Uterus (tissue), 4 donors: ENCODE measurements around the gene ELAPOR1. TPM values are rescaled to one million over a fixed set of nuclear protein-coding genes. Genes with fewer than 3 reads are reported as not detected.

Experiments used
- DNase-seq, 2 donors: peaks; one replicate each; pipeline ENCODE4 v3.0.0-alpha.2; 2019 to 2020
- H3K27ac ChIP-seq, 2 donors: fragments of 200-600 bp; sonication (generic); 1 replicate in 1 of 2; 2 replicates in 1 of 2; pipeline ENCODE4 v1.5.1; 2016 to 2018
- H3K27me3 ChIP-seq, 2 donors: fragments of 200-600 bp; sonication (generic); one replicate each; pipeline ENCODE4 v1.5.1; 2018 to 2019; ENCODE audit warnings: control low read depth in 1 of 2
- H3K36me3 ChIP-seq, 2 donors: fragments of 200-600 bp; sonication (generic); one replicate each; pipeline ENCODE4 v1.5.1; 2019; ENCODE audit warnings: control low read depth in 1 of 2
- H3K4me1 ChIP-seq, 2 donors: fragments of 200-600 bp; sonication (generic); one replicate each; pipeline ENCODE4 v1.5.1; 2018 to 2019; ENCODE audit warnings: control low read depth in 1 of 2
- H3K4me3 ChIP-seq, 2 donors: fragments of 200-600 bp; sonication (generic); 1 replicate in 1 of 2; 2 replicates in 1 of 2; pipeline ENCODE4 v1.5.1; 2018 to 2019; ENCODE audit warnings: mild to moderate bottlenecking in 1 of 2
- H3K9me3 ChIP-seq, 2 donors: fragments of 200-600 bp; sonication (generic); one replicate each; pipeline ENCODE4 v1.5.1; 2019; ENCODE audit warnings: control low read depth in 1 of 2
- POLR2A ChIP-seq, 2 donors: fragments of 450-650 bp; IDR thresholded peaks; one replicate each; pipeline ENCODE4 v1.6.1; 2016; ENCODE audit warnings: antibody characterized with exemption in 2 of 2, mild to moderate bottlenecking in 1 of 2, moderate library complexity in 1 of 2
- intact Hi-C: fragments of 100-400 bp; cut with DNase I; formaldehyde crosslinking; loops from one replicate; pipeline ENCODE4 v1.15.1; 2023; ENCODE audit warnings: low total_unique reads
- total RNA-seq, 4 donors: library from RNA; depleted of rRNA in 3 of 4; stranded (reverse); fragments of >200 nt in 3 of 4; gene quantifications; one replicate each; pipeline versions ENCODE4 v1.1.0 to v1.2.4, GENCODE V29; 2014 to 2023
- TF ChIP-seq, protein P1 (sequence below), 4 experiments: fragments of 200-600 bp in 2 of 4; fragments of 450-650 bp in 2 of 4; sonication (generic) in 2 of 4; IDR thresholded peaks; one replicate each; pipeline ENCODE4 v1.5.1; 2016 to 2019; ENCODE audit warnings: antibody characterized with exemption in 4 of 4, mild to moderate bottlenecking in 2 of 4, moderate library complexity in 1 of 4
- donor health status: DM: yes; HTN: yes; CAD: no.

Gene ELAPOR1
- total RNA-seq, 4 donors from 2014 or later, result 0.29 to 51.2 (median 2.8) TPM

DNA sequence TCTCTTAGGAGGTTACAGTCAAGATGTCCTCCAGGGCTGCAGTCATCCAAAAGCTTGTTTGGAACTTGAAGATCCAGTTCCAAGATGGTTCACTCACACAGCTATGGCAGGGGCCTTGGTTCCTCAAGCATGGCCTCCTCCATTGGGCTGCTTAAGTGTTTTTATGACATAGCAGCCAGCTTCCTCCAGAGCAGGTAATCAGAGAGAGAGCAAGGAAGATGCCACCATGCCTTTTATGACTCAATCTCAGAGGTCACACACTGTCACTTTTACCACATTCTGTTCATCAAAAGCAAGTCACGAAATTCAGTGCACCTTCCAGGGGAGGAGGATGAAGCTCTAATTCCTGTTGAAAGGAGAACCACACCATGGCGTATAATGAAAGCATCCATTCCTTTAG is 17.1 kb downstream of the ELAPOR1 start:
- Histone ChIP-seq H3K36me3 (no peaks in the 10 kb centered on the region), H3K4me3 (no peak overlapping the region), H3K9me3 (no peaks in the 10 kb centered on the region), H3K27ac (no peak overlapping the region), H3K4me1 (no peaks in the 10 kb centered on the region), H3K27me3 (no peaks in the 10 kb centered on the region)
- TF ChIP-seq, protein P1, sequence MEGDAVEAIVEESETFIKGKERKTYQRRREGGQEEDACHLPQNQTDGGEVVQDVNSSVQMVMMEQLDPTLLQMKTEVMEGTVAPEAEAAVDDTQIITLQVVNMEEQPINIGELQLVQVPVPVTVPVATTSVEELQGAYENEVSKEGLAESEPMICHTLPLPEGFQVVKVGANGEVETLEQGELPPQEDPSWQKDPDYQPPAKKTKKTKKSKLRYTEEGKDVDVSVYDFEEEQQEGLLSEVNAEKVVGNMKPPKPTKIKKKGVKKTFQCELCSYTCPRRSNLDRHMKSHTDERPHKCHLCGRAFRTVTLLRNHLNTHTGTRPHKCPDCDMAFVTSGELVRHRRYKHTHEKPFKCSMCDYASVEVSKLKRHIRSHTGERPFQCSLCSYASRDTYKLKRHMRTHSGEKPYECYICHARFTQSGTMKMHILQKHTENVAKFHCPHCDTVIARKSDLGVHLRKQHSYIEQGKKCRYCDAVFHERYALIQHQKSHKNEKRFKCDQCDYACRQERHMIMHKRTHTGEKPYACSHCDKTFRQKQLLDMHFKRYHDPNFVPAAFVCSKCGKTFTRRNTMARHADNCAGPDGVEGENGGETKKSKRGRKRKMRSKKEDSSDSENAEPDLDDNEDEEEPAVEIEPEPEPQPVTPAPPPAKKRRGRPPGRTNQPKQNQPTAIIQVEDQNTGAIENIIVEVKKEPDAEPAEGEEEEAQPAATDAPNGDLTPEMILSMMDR (IDR thresholded peaks at IDR 0.05), result no peak
- TF ChIP-seq POLR2A (IDR thresholded peaks at IDR 0.05), result no peak
- DNase-seq, result no peak
- intact Hi-C loops, result no loop called here

DNA sequence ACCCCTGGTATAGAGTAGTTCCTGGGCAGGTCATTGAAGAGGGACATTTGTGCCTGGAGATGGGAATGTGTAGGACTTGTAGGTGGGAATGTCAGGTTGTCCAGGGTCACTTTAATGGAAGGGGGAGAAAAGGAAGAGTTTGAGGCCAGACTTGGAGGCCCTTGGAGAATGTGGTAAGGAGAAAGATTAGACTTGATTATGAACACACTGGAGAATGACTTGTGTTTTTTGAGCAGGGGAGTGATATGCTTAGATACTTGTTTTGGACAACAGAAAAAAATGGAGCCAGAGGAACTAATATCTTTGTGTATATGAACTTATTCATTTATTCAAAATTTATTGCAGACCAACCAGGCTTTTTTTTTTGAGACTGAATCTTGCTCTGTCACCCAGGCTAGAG is 17.9 kb downstream of the ELAPOR1 start:
- intact Hi-C loops, result no loop called here
- DNase-seq, result no peak
- Histone ChIP-seq H3K27ac (no peak overlapping the region), H3K27me3 (no peaks in the 10 kb centered on the region), H3K4me1 (no peaks in the 10 kb centered on the region), H3K36me3 (no peaks in the 10 kb centered on the region), H3K9me3 (no peaks in the 10 kb centered on the region), H3K4me3 (no peak overlapping the region)
- TF ChIP-seq, protein P1 (IDR thresholded peaks at IDR 0.05), result no peak
- TF ChIP-seq POLR2A (IDR thresholded peaks at IDR 0.05), result no peak

DNA sequence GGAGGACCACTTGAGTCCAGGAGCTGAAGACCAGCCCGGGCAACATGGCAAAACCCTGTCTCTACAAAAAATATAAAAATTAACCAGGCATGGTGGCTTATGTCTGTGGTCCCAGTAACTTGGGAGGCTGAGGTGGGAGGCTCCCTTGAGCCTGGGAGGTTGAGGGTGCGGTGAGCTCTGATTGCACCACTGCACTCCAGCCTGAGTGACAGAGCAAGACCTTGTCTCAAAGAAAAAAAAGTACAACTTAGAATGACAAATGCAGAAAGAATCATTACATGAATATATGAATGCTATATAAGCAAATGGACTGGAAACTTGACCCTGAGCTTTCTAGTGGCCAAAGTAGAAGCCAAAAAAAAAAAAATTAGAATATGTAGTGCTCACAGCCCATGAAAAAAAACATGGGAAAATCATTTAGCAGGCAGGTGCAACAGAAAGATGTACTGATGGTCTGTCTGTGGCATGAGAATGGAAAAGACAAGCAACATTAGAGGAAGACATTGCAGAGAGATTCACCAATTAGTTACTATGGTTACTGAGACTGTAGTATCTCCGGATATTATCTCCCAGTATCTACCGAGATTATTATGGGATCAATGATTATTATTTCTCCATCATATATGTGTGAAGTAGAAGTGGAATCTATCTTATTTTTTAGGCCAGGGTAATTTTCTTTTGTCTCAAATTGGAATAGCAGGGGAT is 19.2 kb downstream of the ELAPOR1 start:
- DNase-seq, result no peak
- H3K27me3 ChIP-seq, result no peaks in the 10 kb centered on the region
- no peaks in the 10 kb centered on the region for H3K4me1 ChIP-seq
- H3K36me3 ChIP-seq, result no peaks in the 10 kb centered on the region
- H3K9me3 ChIP-seq, result no peaks in the 10 kb centered on the region
- no peak overlapping the region for H3K4me3 ChIP-seq
- no peak overlapping the region for H3K27ac ChIP-seq
- intact Hi-C loops, result no loop called here
- TF ChIP-seq, protein P1 (IDR thresholded peaks at IDR 0.05), result no peak
- no peak for TF ChIP-seq POLR2A (IDR thresholded peaks at IDR 0.05)

DNA sequence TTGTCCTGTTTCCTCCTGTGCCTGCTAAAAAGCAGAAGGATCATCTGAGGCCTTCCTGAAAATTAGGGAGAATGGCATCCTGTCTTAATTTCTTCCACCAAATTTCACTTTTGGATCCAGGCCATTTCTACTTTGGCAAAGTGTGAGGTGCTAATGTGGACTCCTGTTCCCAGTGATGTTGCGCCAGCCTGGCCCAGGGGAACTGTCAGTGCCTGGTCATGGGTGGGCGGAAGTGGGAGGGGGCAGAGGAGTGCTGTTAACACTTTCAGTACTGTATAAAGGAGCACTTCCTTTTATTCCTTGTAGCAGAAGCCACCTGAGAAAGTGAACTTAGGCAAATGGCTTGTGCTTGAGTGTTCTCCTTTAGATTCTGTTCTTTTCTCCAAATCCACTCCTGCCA is 19.9 kb downstream of the ELAPOR1 start:
- Histone ChIP-seq H3K4me1 (no peaks in the 10 kb centered on the region), H3K36me3 (no peaks in the 10 kb centered on the region), H3K27ac (no peak overlapping the region), H3K27me3 (no peaks in the 10 kb centered on the region), H3K4me3 (no peak overlapping the region), H3K9me3 (no peaks in the 10 kb centered on the region)
- no peak for TF ChIP-seq POLR2A (IDR thresholded peaks at IDR 0.05)
- TF ChIP-seq, protein P1 (IDR thresholded peaks at IDR 0.05), result no peak
- intact Hi-C loops, result no loop called here
- no peak for DNase-seq

DNA sequence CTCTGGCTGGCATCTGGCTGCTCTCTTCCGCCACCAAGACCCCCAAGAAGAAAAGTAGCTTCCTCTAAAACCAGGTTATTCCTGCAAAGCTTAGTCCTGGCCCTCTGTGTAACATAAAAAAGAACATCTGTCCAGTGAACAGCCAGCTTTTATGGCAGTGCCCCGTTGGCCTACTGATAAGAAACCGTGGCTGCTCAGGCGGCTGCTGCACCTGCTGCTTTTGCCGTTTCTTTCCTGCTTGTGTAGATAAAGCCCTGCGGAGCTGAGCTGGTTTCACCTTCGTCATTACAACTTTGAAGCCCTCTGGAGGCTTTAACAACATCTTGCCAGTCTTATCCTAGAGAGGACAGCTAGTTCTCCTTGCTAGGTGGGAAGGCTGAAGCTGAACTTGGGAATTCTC is 20.5 kb downstream of the ELAPOR1 start:
- H3K27ac ChIP-seq, result no peak overlapping the region
- no peak overlapping the region for H3K4me3 ChIP-seq
- DNase-seq, result no peak
- H3K36me3 ChIP-seq, result no peaks in the 10 kb centered on the region
- H3K27me3 ChIP-seq, result no peaks in the 10 kb centered on the region
- H3K4me1 ChIP-seq, result no peaks in the 10 kb centered on the region
- intact Hi-C loops, result no loop called here
- no peak for TF ChIP-seq POLR2A (IDR thresholded peaks at IDR 0.05)
- TF ChIP-seq, protein P1 (IDR thresholded peaks at IDR 0.05), result no peak
- no peaks in the 10 kb centered on the region for H3K9me3 ChIP-seq
